H9 (cell line): Measurements from ENCODE around the gene CAVIN1. TPM values are rescaled to one million over a fixed set of nuclear protein-coding genes. Genes with fewer than 3 reads are reported as not detected.

Experiments
- DNase-seq: peaks from one replicate; pipeline ENCODE4 v3.0.0-alpha.2; 2017
- H2AFZ ChIP-seq: one replicate; pipeline ENCODE4 v1.6.1; 2013; ENCODE audit warnings: mild to moderate bottlenecking, low read length, control low read depth, moderate library complexity
- H2AK5ac ChIP-seq: 2 replicates; pipeline ENCODE4 v1.6.1; 2013; ENCODE audit warnings: low read length, control low read depth, mixed read lengths; ENCODE audit not compliant: insufficient read length
- H2BK120ac ChIP-seq: one replicate; pipeline ENCODE4 v1.6.1; 2013; ENCODE audit warnings: low read depth, mild to moderate bottlenecking, low read length, control low read depth, inconsistent platforms; ENCODE audit not compliant: poor library complexity, severe bottlenecking
- H2BK12ac ChIP-seq: 2 replicates; pipeline ENCODE4 v1.6.1; 2013; ENCODE audit warnings: low read length, control low read depth, mixed read lengths, low read depth; ENCODE audit not compliant: insufficient read length
- H2BK15ac ChIP-seq: 2 replicates; pipeline ENCODE4 v1.6.1; 2013; ENCODE audit warnings: low read depth, low read length, control low read depth
- H2BK20ac ChIP-seq: one replicate; pipeline ENCODE4 v1.6.1; 2013; ENCODE audit warnings: low read depth, mild to moderate bottlenecking, low read length, control low read depth, inconsistent platforms; ENCODE audit not compliant: poor library complexity, severe bottlenecking
- H2BK5ac ChIP-seq: 2 replicates; pipeline ENCODE4 v1.6.1; 2013; ENCODE audit warnings: low read length, control low read depth, mixed read lengths; ENCODE audit not compliant: insufficient read length
- H3K14ac ChIP-seq: 2 replicates; pipeline ENCODE4 v1.6.1; 2013; ENCODE audit warnings: low read length, control low read depth; ENCODE audit not compliant: insufficient read depth
- H3K18ac ChIP-seq: 2 replicates; pipeline ENCODE4 v1.6.1; 2013; ENCODE audit warnings: low read depth, mild to moderate bottlenecking, mixed read lengths, low read length, control low read depth; ENCODE audit not compliant: insufficient read length
- H3K23ac ChIP-seq: 2 replicates; pipeline ENCODE4 v1.6.1; 2013; ENCODE audit warnings: low read length, control low read depth, mixed read lengths, low read depth; ENCODE audit not compliant: insufficient read length
- H3K23me2 ChIP-seq: 2 replicates; pipeline ENCODE4 v1.6.1; 2013; ENCODE audit warnings: low read depth, mild to moderate bottlenecking, mixed read lengths, low read length, control low read depth; ENCODE audit not compliant: insufficient read length, poor library complexity, severe bottlenecking
- H3K27ac ChIP-seq: 2 replicates; pipeline ENCODE4 v1.5.1; 2013; ENCODE audit warnings: low read length, control low read depth, mixed read lengths, low read depth; ENCODE audit not compliant: insufficient read length
- H3K27me3 ChIP-seq: 2 replicates; pipeline ENCODE4 v1.6.1; 2013; ENCODE audit warnings: low read length, control low read depth, inconsistent platforms; ENCODE audit not compliant: insufficient read depth
- H3K4ac ChIP-seq: 2 replicates; pipeline ENCODE4 v1.6.1; 2013; ENCODE audit warnings: low read depth, mild to moderate bottlenecking, control low read depth, inconsistent platforms, low read length, moderate library complexity
- H3K4me1 ChIP-seq: 2 replicates; pipeline ENCODE4 v1.6.1; 2013; ENCODE audit warnings: low read length, control low read depth, inconsistent platforms; ENCODE audit not compliant: insufficient read depth
- H3K4me2 ChIP-seq: 2 replicates; pipeline ENCODE4 v1.6.1; 2013; ENCODE audit warnings: low read length, control low read depth, mixed read lengths; ENCODE audit not compliant: insufficient read length, insufficient read depth
- H3K56ac ChIP-seq: 2 replicates; pipeline ENCODE4 v1.6.1; 2013; ENCODE audit warnings: low read depth, mild to moderate bottlenecking, mixed read lengths, low read length, control low read depth; ENCODE audit not compliant: insufficient read length
- H3K79me1 ChIP-seq: 2 replicates; pipeline ENCODE4 v1.6.1; 2013; ENCODE audit warnings: low read depth, mild to moderate bottlenecking, moderate library complexity, low read length, control low read depth, inconsistent platforms; ENCODE audit not compliant: insufficient read depth, poor library complexity, severe bottlenecking
- H3K79me2 ChIP-seq: 2 replicates; pipeline ENCODE4 v1.6.1; 2013; ENCODE audit warnings: low read length, control low read depth, inconsistent platforms; ENCODE audit not compliant: insufficient read depth
- H3K9ac ChIP-seq: 2 replicates; pipeline ENCODE4 v1.6.1; 2013; ENCODE audit warnings: low read length, control low read depth, mixed read lengths; ENCODE audit not compliant: insufficient read length; ENCODE audit errors: extremely low read depth
- H3K9me3 ChIP-seq: one replicate; pipeline ENCODE4 v1.6.1; 2013; ENCODE audit warnings: low read depth, low read length, inconsistent platforms; ENCODE audit not compliant: control insufficient read depth
- H3T11ph ChIP-seq: one replicate; pipeline ENCODE4 v1.6.1; 2013; ENCODE audit warnings: mild to moderate bottlenecking, low read length, control low read depth, inconsistent platforms
- H4K20me1 ChIP-seq: one replicate; pipeline ENCODE4 v1.6.1; 2013; ENCODE audit not compliant: control insufficient read depth, insufficient read length, insufficient read depth
- H4K5ac ChIP-seq: 2 replicates; pipeline ENCODE4 v1.6.1; 2013; ENCODE audit warnings: low read depth, mild to moderate bottlenecking, mixed read lengths, low read length, control low read depth; ENCODE audit not compliant: insufficient read length
- H4K8ac ChIP-seq: replicated peaks from 2 replicates; pipeline ENCODE4 v1.6.1; 2013; ENCODE audit warnings: low read length, control low read depth, mixed read lengths, low read depth; ENCODE audit not compliant: insufficient read length
- H4K91ac ChIP-seq: 2 replicates; pipeline ENCODE4 v1.6.1; 2013; ENCODE audit warnings: low read depth, mild to moderate bottlenecking, moderate library complexity, mixed read lengths, low read length, control low read depth; ENCODE audit not compliant: insufficient read length
- H3K27ac Mint-ChIP-seq, 3 experiments: 2 replicates in 2 of 3; 3 replicates in 1 of 3; pipeline ENCODE4 v1.8.0; 2020 to 2021; ENCODE audit warnings: mixed read lengths in 3 of 3, mild to moderate bottlenecking in 1 of 3, moderate library complexity in 1 of 3
- H3K27me3 Mint-ChIP-seq: 2 replicates; pipeline ENCODE4 v1.8.0; 2021; ENCODE audit warnings: low read depth, mild to moderate bottlenecking, moderate library complexity, mixed read lengths
- H3K36me3 Mint-ChIP-seq, 3 experiments: 2 replicates in 2 of 3; 3 replicates in 1 of 3; pipeline ENCODE4 v1.8.0; 2020 to 2021; ENCODE audit warnings: low read depth in 3 of 3, mixed read lengths in 3 of 3; ENCODE audit not compliant: insufficient read depth in 1 of 3
- H3K4me1 Mint-ChIP-seq, 2 experiments: 2 replicates each; pipeline ENCODE4 v1.8.0; 2020; ENCODE audit warnings: mixed read lengths in 2 of 2
- H3K4me3 Mint-ChIP-seq, 2 experiments: 2 replicates in 1 of 2; 3 replicates in 1 of 2; pipeline ENCODE4 v1.8.0; 2020 to 2021; ENCODE audit warnings: mild to moderate bottlenecking in 2 of 2, mixed read lengths in 2 of 2, moderate library complexity in 1 of 2
- H3K9me3 Mint-ChIP-seq, 2 experiments: 2 replicates in 1 of 2; 3 replicates in 1 of 2; pipeline ENCODE4 v1.8.0; 2020; ENCODE audit warnings: mild to moderate bottlenecking in 2 of 2, mixed read lengths in 2 of 2, moderate library complexity in 1 of 2
- WGBS: extraction: QIAGEN DNeasy Blood & Tissue Kit; methylation state at CpG from one replicate; pipeline ENCODE4 v1.1.7; 2013; ENCODE audit warnings: missing lambda C conversion rate, low lambda C conversion rate, mixed read lengths; ENCODE audit not compliant: insufficient read length; ENCODE audit errors: extremely low coverage; 5-methylcytosine and 5-hydroxymethylcytosine counted together
- long read RNA-seq: library from polyadenylated mRNA; unstranded; transcript quantifications from one replicate; pipeline ENCODE4 v2.0.0, GENCODE V29; 2020
- total RNA-seq: library from RNA; stranded (reverse); gene quantifications from 2 replicates; pipeline ENCODE4 v1.2.1, GENCODE V29; 2021
- TF ChIP-seq, protein P1 (sequence below): fragments of 200-600 bp; sonication (generic); conservative IDR thresholded peaks from 3 replicates; pipeline ENCODE4 v1.8.0; 2021; ENCODE audit warnings: antibody characterized with exemption, mild to moderate bottlenecking

CAVIN1 gene, protein sequence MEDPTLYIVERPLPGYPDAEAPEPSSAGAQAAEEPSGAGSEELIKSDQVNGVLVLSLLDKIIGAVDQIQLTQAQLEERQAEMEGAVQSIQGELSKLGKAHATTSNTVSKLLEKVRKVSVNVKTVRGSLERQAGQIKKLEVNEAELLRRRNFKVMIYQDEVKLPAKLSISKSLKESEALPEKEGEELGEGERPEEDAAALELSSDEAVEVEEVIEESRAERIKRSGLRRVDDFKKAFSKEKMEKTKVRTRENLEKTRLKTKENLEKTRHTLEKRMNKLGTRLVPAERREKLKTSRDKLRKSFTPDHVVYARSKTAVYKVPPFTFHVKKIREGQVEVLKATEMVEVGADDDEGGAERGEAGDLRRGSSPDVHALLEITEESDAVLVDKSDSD
- total RNA-seq, result 65.2 and 70.0 TPM in 2 replicates
- long read RNA-seq, transcript CAVIN1-201 (2 exons, 3,828 nt), result major isoform, 301 of 317 reads
- long read RNA-seq, partial matches to known transcripts, result 0 of 317 reads
- long read RNA-seq, other reads (novel, unspliced or antisense), result 16 of 317 reads

GRCh38 chr17:42422958-42423712 is at the start of gene CAVIN1:
CAVIN1 (minus strand) TSS chr17:42423256; CDS start chr17:42423097, 159 bp downstream.
- Histone ChIP-seq H3K79me1 (no peaks in the 10 kb centered on the region), H3K9ac (peak within 1 kb of the TSS; percentile 39), H2BK15ac (no peak within 1 kb of the TSS), H3K27me3 (no peaks in the 10 kb centered on the region; the same call in 1 of the 2 replicates), H3K79me2 (no peaks in the 10 kb centered on the region), H2BK20ac (no peak within 1 kb of the TSS), H3K4me1 (no peaks in the 10 kb centered on the region; the same call in 1 of the 2 replicates), H3K23me2 (peaks cover 24% of the 10 kb centered on the region), H3K14ac (peak within 1 kb of the TSS; percentile 35; the same call in 1 of the 2 replicates), H3K9me3 (no peaks in the 10 kb centered on the region), H4K20me1 (no peaks in the 10 kb centered on the region), H2BK12ac (no peak within 1 kb of the TSS), H2AK5ac (no peak within 1 kb of the TSS), H3K4ac (no peak within 1 kb of the TSS), H3K4me2 (peak within 1 kb of the TSS; percentile 77), H4K5ac (no peak within 1 kb of the TSS), H2AFZ (peak within 1 kb of the TSS; percentile 60), H3K18ac (peak within 1 kb of the TSS; percentile 1), H2BK120ac (no peak within 1 kb of the TSS), H4K91ac (no peak within 1 kb of the TSS), H3K27ac (no peak within 1 kb of the TSS), H3T11ph (no peak within 1 kb of the TSS), H2BK5ac (no peak within 1 kb of the TSS), H4K8ac (no peak within 1 kb of the TSS), H3K56ac (no peak within 1 kb of the TSS), H3K23ac (no peak within 1 kb of the TSS)
- peaks cover 30 to 38% of the 10 kb centered on the region in 2 experiments for H3K4me1 Mint-ChIP-seq
- H3K27ac Mint-ChIP-seq, result peak within 1 kb of the TSS; percentile 80 to 92 (median 92)
- peak; percentile 99 for DNase-seq
- TF ChIP-seq, protein P1, sequence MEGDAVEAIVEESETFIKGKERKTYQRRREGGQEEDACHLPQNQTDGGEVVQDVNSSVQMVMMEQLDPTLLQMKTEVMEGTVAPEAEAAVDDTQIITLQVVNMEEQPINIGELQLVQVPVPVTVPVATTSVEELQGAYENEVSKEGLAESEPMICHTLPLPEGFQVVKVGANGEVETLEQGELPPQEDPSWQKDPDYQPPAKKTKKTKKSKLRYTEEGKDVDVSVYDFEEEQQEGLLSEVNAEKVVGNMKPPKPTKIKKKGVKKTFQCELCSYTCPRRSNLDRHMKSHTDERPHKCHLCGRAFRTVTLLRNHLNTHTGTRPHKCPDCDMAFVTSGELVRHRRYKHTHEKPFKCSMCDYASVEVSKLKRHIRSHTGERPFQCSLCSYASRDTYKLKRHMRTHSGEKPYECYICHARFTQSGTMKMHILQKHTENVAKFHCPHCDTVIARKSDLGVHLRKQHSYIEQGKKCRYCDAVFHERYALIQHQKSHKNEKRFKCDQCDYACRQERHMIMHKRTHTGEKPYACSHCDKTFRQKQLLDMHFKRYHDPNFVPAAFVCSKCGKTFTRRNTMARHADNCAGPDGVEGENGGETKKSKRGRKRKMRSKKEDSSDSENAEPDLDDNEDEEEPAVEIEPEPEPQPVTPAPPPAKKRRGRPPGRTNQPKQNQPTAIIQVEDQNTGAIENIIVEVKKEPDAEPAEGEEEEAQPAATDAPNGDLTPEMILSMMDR, result no peak
- peak within 1 kb of the TSS; percentile 88 to 93 for H3K4me3 Mint-ChIP-seq
- WGBS, result no CpG with 5 or more reads among the region's 58 CpGs
- no peaks in the 10 kb centered on the region; a peak in 1 of 5 replicates for H3K9me3 Mint-ChIP-seq
- H3K27me3 Mint-ChIP-seq, result peaks cover 23% of the 10 kb centered on the region
- peaks cover 0 to 2% (median 0%) of the 10 kb centered on the region in 3 experiments; a peak in 3 of 7 replicates for H3K36me3 Mint-ChIP-seq
